Mucosa of descending colon (tissue), 3 donors: Measurements from ENCODE around the gene DPP10. TPM values are rescaled to one million over a fixed set of nuclear protein-coding genes. Genes with fewer than 3 reads are reported as not detected.

Experiments used
- ATAC-seq: fragments of 200-7000 bp; cut with Tn5 transposase; one replicate; pipeline ENCODE4 v1.9.1; 2020; ENCODE audit warnings: mild to moderate bottlenecking, moderate library complexity
- DNase-seq, 3 donors: peaks; one replicate each; pipeline ENCODE4 v3.0.0-alpha.2; 2020
- H3K36me3 ChIP-seq: fragments of 200-600 bp; one replicate; pipeline ENCODE4 v1.8.0; 2021; ENCODE audit warnings: low read depth, mild to moderate bottlenecking
- H3K4me1 ChIP-seq: fragments of 200-600 bp; one replicate; pipeline ENCODE4 v1.8.0; 2021; ENCODE audit warnings: low read depth, mild to moderate bottlenecking
- H3K4me3 ChIP-seq: fragments of 200-600 bp; one replicate; pipeline ENCODE4 v1.8.0; 2021; ENCODE audit warnings: mild to moderate bottlenecking
- H3K9me3 ChIP-seq: fragments of 200-600 bp; one replicate; pipeline ENCODE4 v1.8.0; 2021; ENCODE audit warnings: mild to moderate bottlenecking
- intact Hi-C, 2 donors: fragments of 100-400 bp; cut with DNase I in 1 of 2; cut with micrococcal nuclease in 1 of 2; formaldehyde crosslinking; loops; one replicate each; pipeline versions ENCODE4 v1.11.0 to v1.11.1; 2022; cut with DNase I, micrococcal nuclease
- total RNA-seq, 3 donors: library from RNA; stranded (reverse); fragmentation: NEBNext Ultra II Directional in 2 of 3; extraction: Animal tissue kit (Norgen Biotek cat#: 25700) in 2 of 3; gene quantifications; one replicate each; pipeline versions ENCODE4 v1.2.1 to v1.2.4, GENCODE V29; 2021 to 2023
- TF ChIP-seq, protein P1 (sequence below): fragments of 200-600 bp; IDR thresholded peaks from one replicate; pipeline ENCODE4 v1.8.0; 2022; ENCODE audit warnings: antibody characterized with exemption, mild to moderate bottlenecking
- donor health status: DM: no; HTN: no; CAD: no; lungs with moderate emphysema.
- donor health status: DM: no; HTN: no; CAD: no.
- donor health status: DM: no; HTN: yes; CAD: no.

DPP10 gene
- total RNA-seq, 3 donors from 2014 or later, result 6.3 to 12.2 (median 6.9) TPM

DNA sequence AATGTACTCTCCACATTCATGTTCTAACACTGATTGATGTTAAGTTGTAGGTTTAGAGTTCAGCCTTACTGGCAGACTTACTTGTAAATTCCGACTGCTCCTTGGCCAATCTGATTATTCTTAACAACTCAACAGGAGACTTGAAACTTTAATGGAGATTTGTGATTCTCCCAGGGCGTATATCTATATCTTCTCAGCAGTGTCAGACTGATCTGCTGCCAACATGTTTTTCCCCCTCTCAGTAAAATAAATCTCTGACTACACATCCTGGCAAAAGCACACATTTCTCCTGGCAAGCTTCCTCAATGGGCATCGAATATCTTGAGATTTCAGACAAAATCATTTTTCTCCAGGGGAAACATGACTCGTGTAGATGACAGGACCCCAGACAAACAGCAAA, 1041.2 kb downstream of the DPP10 start:
- H3K4me1 ChIP-seq, result no peaks in the 10 kb centered on the region
- H3K36me3 ChIP-seq, result no peaks in the 10 kb centered on the region
- H3K9me3 ChIP-seq, result no peaks in the 10 kb centered on the region
- TF ChIP-seq, protein P1, sequence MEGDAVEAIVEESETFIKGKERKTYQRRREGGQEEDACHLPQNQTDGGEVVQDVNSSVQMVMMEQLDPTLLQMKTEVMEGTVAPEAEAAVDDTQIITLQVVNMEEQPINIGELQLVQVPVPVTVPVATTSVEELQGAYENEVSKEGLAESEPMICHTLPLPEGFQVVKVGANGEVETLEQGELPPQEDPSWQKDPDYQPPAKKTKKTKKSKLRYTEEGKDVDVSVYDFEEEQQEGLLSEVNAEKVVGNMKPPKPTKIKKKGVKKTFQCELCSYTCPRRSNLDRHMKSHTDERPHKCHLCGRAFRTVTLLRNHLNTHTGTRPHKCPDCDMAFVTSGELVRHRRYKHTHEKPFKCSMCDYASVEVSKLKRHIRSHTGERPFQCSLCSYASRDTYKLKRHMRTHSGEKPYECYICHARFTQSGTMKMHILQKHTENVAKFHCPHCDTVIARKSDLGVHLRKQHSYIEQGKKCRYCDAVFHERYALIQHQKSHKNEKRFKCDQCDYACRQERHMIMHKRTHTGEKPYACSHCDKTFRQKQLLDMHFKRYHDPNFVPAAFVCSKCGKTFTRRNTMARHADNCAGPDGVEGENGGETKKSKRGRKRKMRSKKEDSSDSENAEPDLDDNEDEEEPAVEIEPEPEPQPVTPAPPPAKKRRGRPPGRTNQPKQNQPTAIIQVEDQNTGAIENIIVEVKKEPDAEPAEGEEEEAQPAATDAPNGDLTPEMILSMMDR, result no peak
- DNase-seq, result no peak
- ATAC-seq, result no peak
- intact Hi-C loops, result no loop called here
- no peak overlapping the region for H3K4me3 ChIP-seq

DNA sequence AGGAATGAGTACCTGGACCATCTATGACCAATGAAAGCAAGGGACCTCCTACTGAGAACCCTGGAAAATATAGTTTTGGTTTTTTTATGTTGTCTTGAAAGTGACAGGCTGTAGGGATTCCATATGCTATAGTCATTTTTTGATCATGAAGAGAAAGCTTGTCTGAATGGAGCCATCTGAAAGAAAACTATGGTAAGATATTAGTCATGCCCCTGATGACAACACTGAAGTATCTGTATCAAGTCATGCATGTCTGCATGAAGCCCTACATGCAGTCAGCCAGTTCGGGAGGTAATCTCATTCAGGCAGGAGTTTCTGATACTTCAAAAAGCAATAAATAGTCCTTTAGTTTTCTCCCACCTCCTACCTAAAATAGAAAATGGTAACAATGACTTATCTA, 1042.0 kb downstream of the DPP10 start:
- DNase-seq (no peak), ATAC-seq (no peak)
- no peaks in the 10 kb centered on the region for H3K4me1 ChIP-seq
- no peaks in the 10 kb centered on the region for H3K9me3 ChIP-seq
- TF ChIP-seq, protein P1, result no peak
- intact Hi-C loops, result no loop called here
- no peak overlapping the region for H3K4me3 ChIP-seq
- no peaks in the 10 kb centered on the region for H3K36me3 ChIP-seq

DNA sequence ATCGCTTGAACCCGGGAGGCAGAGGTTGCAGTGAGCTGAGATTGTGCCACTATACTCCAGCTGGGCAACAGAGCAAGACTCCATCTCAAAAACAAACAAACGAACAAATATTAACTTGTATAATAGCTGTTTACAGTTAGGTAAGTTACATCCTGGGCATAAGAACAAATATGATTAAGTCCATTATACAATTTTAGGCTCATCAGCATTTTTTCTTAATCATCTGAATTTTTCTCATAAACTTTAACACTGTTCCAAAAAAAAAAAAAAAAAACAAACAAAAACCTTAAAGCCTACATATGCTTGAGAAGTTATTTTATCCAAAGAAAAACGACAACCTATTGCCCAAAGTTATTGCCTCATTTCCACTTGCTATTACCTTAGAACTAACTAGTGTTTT, 1042.5 kb downstream of the DPP10 start:
- H3K9me3 ChIP-seq, result peaks cover 2% of the 10 kb centered on the region
- no peaks in the 10 kb centered on the region for H3K36me3 ChIP-seq
- ATAC-seq, result no peak
- DNase-seq, result no peak
- H3K4me3 ChIP-seq, result no peak overlapping the region
- TF ChIP-seq, protein P1, result no peak
- intact Hi-C loops, result no loop called here
- H3K4me1 ChIP-seq, result no peaks in the 10 kb centered on the region

DNA sequence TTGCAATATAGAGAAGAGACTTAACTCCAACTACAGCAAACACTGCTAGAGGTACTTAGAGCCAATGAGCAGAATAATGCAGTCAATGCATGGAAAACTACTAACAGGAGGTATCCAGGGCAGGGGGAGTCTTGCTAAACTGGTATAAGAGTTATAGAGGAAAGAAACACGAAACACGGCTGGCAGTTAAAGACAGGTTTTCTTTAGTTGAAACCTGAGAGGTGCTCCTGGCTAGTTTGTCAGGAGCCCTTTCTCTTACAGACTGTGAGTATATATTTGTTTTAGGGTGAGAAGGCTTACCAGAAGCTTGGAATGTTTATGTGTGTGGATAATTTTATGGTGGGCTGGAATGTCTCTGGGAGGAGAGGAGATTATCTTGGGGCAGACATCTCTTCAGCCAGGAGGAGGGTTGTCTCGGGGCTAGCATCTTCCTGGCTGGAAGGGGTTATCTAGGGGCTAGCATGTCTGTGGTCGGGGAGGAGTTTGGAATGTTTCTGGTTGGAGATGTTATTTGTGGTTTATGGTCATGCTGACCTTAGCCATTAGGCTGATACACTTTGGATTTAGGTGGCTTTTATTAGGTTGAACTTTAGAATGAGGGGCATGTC, 1048.8 kb downstream of the DPP10 start:
- no peak for DNase-seq
- H3K9me3 ChIP-seq, result peaks cover 2% of the 10 kb centered on the region
- H3K4me1 ChIP-seq, result no peaks in the 10 kb centered on the region
- ATAC-seq, result no peak
- intact Hi-C loops, result no loop called here
- no peak overlapping the region for H3K4me3 ChIP-seq
- TF ChIP-seq, protein P1, result no peak
- no peaks in the 10 kb centered on the region for H3K36me3 ChIP-seq

GRCh38 chr2:115505331-115505730, 1062.9 kb downstream of the DPP10 start:
- intact Hi-C loops, result no loop called here
- no peaks in the 10 kb centered on the region for H3K36me3 ChIP-seq
- H3K4me1 ChIP-seq, result no peaks in the 10 kb centered on the region
- ATAC-seq (no peak), DNase-seq (no peak)
- TF ChIP-seq, protein P1, result no peak
- no peak overlapping the region for H3K4me3 ChIP-seq
- no peaks in the 10 kb centered on the region for H3K9me3 ChIP-seq

DNA sequence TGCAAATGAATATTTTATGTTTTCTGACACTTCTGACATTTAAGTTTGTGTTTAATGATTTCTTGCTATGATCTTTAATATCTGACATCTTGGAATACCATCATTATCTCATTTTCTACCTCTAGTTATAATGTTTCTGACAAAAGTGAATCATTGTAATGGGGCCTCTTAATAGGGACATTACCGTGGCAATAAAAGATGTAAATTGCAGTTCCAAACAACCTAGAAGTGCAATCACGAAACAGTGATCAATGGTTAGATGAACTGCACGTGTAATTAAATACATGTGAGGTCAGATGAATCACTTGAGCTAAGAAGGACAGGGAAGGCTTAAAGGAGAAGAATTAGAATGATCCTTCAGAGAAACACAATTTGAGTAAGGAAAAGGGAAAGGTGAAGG, 1078.3 kb downstream of the DPP10 start:
- Histone ChIP-seq H3K4me1 (no peaks in the 10 kb centered on the region), H3K36me3 (no peaks in the 10 kb centered on the region), H3K4me3 (no peak overlapping the region), H3K9me3 (no peaks in the 10 kb centered on the region)
- intact Hi-C loops, result no loop called here
- ATAC-seq (no peak), DNase-seq (no peak)
- TF ChIP-seq, protein P1, result no peak
